HepG2 (cell line): ENCODE data around the gene NLRP5.

Experiments
- POLR2AphosphoS5 ChIP-seq: IDR thresholded peaks from 2 replicates; pipeline ENCODE4 v1.6.1; 2012; ENCODE audit warnings: low read depth, low read length
- ZNF589 ChIP-seq: sonication (generic); formaldehyde crosslinking; conservative IDR thresholded peaks from 2 replicates; pipeline ENCODE4 v1.8.0; 2022; ENCODE audit warnings: mild to moderate bottlenecking, moderate library complexity, missing genetic modification reagents
- TF ChIP-seq, protein P1 (sequence below): sonication (generic); formaldehyde crosslinking; IDR thresholded peaks from 2 replicates; pipeline ENCODE4 v1.4.0; 2020; ENCODE audit warnings: mild to moderate bottlenecking, low read depth, missing genetic modification reagents

DNA sequence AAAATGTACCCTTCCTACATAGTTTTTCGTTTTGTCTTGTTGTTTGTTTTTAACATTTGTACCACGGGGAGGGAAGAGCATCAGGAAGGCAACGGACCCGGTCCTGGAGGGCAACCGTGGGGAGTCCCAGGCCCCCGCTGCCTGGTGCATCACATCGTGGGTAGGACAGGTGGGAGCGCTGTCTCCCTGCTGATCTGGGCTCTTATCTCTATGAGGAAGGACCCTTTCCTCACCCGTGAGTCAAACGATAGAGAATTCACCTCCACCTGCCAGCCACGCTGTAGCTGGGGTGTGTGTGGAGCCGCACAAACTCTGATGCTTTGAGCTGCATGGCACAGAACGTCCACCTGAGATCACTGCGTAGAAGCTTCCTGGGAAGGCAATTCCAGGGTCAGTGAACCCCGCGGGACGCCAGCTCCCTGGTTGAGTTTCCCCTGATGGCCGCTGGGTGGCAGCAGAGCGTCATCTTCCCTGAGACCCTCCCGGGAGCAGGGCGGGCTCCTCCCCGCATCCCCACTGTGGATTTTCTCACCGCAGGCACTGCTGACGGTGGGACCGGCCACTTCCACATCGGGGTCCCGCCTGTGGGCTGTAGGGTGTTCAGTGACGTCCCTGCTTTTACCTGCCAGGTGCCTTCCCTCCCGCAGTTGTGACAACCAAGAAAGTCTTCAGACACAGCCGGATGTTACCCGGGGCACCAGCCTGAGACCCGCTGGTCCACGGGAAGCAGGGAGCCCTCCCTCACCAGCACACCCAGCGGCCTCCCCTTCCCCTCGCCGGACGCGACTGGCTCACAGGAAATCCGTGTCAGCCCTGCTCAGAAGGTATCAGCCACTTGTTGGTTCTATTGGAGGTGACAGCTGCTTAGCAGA is 79.8 kb downstream of the NLRP5 start:
- TF ChIP-seq POLR2AphosphoS5 (no peak), ZNF589 (CRISPR knock-in tag) (no peak)
- TF ChIP-seq, protein P1, sequence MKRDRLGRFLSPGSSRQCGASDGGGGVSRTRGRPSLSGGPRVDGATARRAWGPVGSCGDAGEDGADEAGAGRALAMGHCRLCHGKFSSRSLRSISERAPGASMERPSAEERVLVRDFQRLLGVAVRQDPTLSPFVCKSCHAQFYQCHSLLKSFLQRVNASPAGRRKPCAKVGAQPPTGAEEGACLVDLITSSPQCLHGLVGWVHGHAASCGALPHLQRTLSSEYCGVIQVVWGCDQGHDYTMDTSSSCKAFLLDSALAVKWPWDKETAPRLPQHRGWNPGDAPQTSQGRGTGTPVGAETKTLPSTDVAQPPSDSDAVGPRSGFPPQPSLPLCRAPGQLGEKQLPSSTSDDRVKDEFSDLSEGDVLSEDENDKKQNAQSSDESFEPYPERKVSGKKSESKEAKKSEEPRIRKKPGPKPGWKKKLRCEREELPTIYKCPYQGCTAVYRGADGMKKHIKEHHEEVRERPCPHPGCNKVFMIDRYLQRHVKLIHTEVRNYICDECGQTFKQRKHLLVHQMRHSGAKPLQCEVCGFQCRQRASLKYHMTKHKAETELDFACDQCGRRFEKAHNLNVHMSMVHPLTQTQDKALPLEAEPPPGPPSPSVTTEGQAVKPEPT, result no peak
